ENCODE data around the gene SLC39A8.

The SLC39A8 gene

DNA sequence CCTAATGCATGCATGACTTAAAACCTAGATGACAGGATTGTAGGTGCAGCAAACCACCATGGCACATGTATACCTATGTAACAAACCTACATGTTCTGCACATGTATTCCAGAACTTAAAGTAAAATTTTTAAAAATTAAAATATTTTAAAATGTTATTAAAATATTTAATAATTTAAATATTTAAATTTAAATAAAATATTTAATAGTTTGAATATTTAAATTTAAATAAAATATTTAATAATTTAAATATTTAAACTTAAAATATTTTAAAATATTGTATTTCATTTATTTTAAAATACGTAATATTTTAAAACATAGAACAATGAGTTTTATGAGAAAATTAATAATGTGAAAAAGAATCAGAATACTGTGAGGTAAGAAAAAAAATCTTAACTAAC lies 117.9 kb downstream of the SLC39A8 start:
- DNase-seq (ENCODE audit: low spot score), result no peak

DNA sequence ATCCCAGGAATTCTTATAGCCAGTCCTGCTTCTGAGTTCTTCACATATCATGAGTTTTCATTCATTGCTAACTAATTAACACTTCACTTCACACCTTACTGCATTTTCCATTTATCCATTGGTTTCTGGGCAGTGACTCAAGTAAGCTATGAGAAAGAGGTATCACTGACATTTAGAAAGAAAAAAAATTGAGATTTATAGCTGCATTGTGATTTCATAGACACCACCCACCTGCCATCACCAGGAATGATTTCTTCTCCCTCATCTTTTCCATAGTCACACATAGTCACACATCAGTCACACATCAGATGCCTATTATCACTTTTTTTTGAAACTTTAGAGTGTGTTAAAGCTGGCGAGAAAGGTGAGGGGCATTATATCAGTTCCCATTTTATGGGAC lies 121.8 kb downstream of the SLC39A8 start:
- no peak for DNase-seq (ENCODE audit: low spot score)

DNA sequence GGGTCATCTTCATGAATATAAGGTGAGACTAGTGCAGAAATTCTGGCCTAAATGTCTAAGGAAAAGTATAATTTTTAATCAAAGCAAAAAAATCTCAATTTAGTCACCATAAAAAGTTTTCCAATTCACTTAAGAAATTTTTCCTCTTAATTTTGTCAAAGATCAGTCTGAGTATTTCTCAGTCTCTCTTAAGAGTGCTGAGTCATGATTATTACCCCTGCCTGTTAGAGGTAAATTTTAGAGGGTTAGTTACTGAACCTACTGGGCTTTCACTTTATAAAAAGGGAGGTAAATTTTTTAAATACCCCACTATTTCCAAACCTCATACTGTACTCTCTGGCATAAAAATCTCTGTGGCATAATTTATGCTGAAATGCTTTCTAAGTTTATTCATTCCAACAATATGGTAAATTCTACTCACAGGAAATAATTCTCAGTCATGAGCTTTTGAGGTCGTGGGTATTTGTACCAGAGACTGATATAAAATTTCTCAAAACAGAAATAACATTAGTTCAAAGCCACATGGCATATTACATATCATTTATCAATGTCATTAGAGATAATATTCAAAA lies 122.4 kb downstream of the SLC39A8 start:
- no peak for DNase-seq (ENCODE audit: low spot score)

DNA sequence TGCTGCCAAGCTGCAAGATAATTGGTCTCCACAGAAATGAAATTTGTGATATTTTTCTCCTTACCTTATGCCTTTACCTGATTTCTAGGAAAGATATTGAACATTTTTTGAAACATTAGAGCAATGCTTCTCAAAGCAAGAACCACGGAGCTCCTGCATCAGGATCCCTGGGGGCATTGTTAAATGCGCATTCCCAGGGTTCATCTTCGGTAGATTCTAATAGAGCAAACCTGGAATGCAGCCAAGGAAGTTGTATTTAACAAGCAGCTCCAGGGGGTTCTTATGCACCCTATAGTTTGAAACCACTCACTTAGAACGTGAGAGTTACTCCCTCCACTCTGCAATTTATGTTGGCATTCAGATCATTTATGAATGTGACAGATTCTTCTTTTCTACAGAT lies 126.2 kb downstream of the SLC39A8 start:
- no peak for DNase-seq (ENCODE audit: low spot score)

DNA sequence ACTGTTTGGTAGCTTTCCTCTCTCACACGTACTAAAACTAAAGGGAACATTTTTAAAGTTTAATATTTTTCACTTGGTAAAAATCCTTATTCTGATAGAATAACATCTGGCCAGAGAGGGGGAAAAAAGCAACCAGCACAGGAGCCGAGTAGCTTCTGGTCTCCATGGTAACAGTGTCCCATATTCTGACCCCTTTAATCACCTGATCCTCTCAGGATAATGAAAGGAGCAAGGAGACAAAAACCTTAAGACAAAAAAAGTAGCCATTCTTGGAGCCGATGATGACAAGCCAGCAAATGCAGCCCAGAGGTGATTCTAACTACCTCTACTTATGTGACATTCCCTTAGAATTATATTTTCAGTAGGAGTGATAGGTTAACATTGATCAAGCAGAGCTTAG lies 126.6 kb downstream of the SLC39A8 start:
- no peak for DNase-seq (ENCODE audit: low spot score)

DNA sequence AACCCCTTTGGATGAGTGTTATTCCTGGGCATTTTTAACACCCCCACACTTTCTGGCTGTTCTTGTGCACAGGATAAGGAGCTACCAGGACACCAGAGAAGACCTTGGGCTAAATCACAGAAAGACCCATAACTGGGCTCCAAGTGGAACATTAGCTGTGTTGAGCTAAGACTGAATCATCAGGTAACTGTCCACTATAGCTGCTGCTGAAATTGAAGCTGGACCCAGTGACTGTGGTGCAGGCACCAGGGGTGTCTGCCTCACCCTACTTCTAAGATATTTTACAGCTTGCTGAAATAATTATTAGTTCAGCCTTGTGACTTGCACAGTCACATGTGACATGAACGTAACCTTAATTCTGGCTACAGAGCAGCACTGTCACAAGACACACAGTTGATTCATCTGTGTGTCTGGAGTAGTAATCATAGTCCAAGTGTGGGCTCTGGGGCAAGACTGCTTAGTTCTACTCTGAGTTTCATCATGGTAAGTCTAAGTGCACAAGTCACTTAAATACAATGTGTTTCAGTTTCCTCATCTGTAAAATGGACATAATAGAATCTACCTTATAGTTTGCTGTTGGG lies 127.4 kb downstream of the SLC39A8 start:
- no peak for DNase-seq (ENCODE audit: low spot score)

DNA sequence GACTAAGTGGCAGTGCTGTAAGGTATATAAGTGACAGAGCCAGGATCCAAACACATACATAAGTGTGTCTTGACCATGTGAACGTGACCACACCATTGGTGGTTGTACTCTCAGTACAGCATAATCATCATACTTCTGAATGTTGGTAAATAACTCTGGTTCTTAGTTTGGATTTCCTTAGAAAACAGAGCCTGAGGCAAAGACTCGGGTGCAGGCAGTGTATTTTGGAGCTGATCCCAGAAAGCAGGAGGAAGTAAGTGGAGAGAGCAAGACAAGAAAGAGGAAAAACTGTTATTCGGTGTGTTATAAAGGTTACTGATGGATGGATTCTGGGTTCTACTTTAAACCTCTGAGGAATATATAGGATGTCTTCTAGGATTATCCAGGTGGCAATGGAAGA lies 127.9 kb downstream of the SLC39A8 start:
- DNase-seq (ENCODE audit: low spot score), result no peak

DNA sequence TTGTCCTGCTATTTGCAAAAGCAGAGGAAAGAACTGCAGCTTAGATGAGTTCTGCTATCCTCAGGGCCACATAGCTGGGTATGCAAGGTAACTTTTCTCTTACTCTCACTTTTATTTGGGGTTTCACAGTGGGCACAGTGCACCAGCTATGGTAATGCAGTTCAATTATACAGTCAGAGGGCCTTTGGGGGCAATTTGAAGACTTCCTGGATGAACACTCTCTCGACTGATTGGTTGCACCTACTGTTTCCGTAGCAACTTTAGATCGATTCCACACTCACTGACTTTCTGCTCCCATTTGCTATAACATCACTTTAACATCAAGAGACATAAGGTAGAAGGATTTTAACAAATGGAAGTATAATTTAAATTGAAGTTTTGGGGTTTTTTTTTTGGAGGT lies 128.6 kb downstream of the SLC39A8 start:
- DNase-seq (ENCODE audit: low spot score), result no peak

DNA sequence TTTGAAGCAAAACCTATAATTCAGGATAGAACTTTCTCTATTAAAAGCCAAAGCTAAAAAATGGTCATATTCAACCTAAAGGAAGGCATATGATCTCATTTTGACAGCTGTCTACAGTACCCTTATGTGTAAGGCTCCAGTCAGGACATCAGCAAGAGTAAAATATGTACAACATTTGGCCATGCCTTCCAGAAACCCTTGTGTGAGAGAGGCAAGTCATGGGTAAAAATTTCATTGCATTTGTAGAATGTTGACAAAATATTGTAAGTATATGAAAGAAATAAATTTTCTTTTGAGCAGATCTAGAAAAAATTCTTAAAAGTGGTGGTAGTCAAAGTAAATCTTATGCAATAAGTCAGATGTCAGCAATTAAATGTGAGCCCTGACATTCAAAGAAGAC lies 132.3 kb downstream of the SLC39A8 start:
- DNase-seq (ENCODE audit: low spot score), result no peak

All from COLO829 (cell line).